HepG2 (cell line): ENCODE results near the gene ANKRD65. TPM values are rescaled to one million over a fixed set of nuclear protein-coding genes. Genes with fewer than 3 reads are reported as not detected.
A peak's percentile ranks its signal among the peaks of the same experiment; 100 is the strongest.

Source experiments
- ASH2L ChIP-seq: fragments of 300-600, 200-600 bp; sonication (generic); IDR thresholded peaks from 2 replicates; pipeline ENCODE4 v1.7.0; 2017; ENCODE audit warnings: low read depth, mild to moderate bottlenecking, moderate library complexity, mixed read lengths, low read length; ENCODE audit not compliant: insufficient read length
- BCL6 ChIP-seq: IDR thresholded peaks from 2 replicates; pipeline ENCODE4 v1.6.1; 2016; ENCODE audit warnings: missing genetic modification reagents, missing compliant biosample characterization
- CEBPG ChIP-seq: IDR thresholded peaks from 2 replicates; pipeline ENCODE4 v1.6.1; 2016
- DPF2 ChIP-seq: sonication (generic); formaldehyde crosslinking; IDR thresholded peaks from 2 replicates; pipeline ENCODE4 v1.4.0; 2020; ENCODE audit warnings: mild to moderate bottlenecking, low read depth, missing genetic modification reagents, borderline replicate concordance
- ELF1 ChIP-seq: sonication (generic); formaldehyde crosslinking; IDR thresholded peaks from 2 replicates; pipeline ENCODE4 v1.4.0; 2020; ENCODE audit warnings: missing genetic modification reagents
- ETS1 ChIP-seq: sonication (generic); formaldehyde crosslinking; IDR thresholded peaks from 2 replicates; pipeline ENCODE4 v1.4.0; 2020; ENCODE audit warnings: missing genetic modification reagents
- GTF2F1 ChIP-seq: fragments of 150-350 bp; IDR thresholded peaks from 2 replicates; pipeline ENCODE4 v1.6.1; 2014; ENCODE audit warnings: low read length
- PRDM4 ChIP-seq: sonication (generic); formaldehyde crosslinking; IDR thresholded peaks from 2 replicates; pipeline ENCODE4 v1.9.0; 2021; ENCODE audit warnings: missing genetic modification reagents, borderline replicate concordance
- RCOR2 ChIP-seq: IDR thresholded peaks from 2 replicates; pipeline ENCODE4 v1.6.1; 2016; ENCODE audit warnings: missing biosample characterization, missing genetic modification reagents
- RNF219 ChIP-seq: sonication (generic); formaldehyde crosslinking; IDR thresholded peaks from 2 replicates; pipeline ENCODE4 v1.5.0; 2020; ENCODE audit warnings: mild to moderate bottlenecking, missing genetic modification reagents
- SPEN ChIP-seq: sonication (generic); formaldehyde crosslinking; IDR thresholded peaks from 2 replicates; pipeline ENCODE4 v1.5.1; 2020; ENCODE audit warnings: low read depth, mild to moderate bottlenecking, missing genetic modification reagents
- TGIF2 ChIP-seq: IDR thresholded peaks from 2 replicates; pipeline ENCODE4 v1.6.1; 2016; ENCODE audit warnings: control low read depth, missing compliant biosample characterization
- YEATS2 ChIP-seq: sonication (generic); formaldehyde crosslinking; IDR thresholded peaks from 2 replicates; pipeline ENCODE4 v1.4.0; 2020; ENCODE audit warnings: missing genetic modification reagents, borderline replicate concordance
- ZNF280B ChIP-seq: sonication (generic); formaldehyde crosslinking; IDR thresholded peaks from 2 replicates; pipeline ENCODE4 v1.5.0; 2020; ENCODE audit warnings: missing genetic modification reagents, mild to moderate bottlenecking, borderline replicate concordance
- ZNF512 ChIP-seq: sonication (generic); formaldehyde crosslinking; IDR thresholded peaks from 2 replicates; pipeline ENCODE4 v1.4.0; 2020; ENCODE audit warnings: mild to moderate bottlenecking, missing genetic modification reagents
- ZNF7 ChIP-seq: IDR thresholded peaks from 2 replicates; pipeline ENCODE4 v1.6.1; 2016; ENCODE audit warnings: missing biosample characterization, missing genetic modification reagents
- ZNF891 ChIP-seq: sonication (generic); formaldehyde crosslinking; IDR thresholded peaks from 2 replicates; pipeline ENCODE4 v1.5.0; 2020; ENCODE audit warnings: mild to moderate bottlenecking, missing genetic modification reagents
- polyA plus RNA-seq, 8 experiments: library from polyadenylated mRNA; depleted of rRNA in 3 of 8; stranded (reverse) in 7 of 8; unstranded in 1 of 8; fragments of >200 nt; fragmentation: Illumina TruSeq in 4 of 8; extraction: Trizol in 4 of 8; gene quantifications; 2 replicates each; pipeline versions ENCODE4 v1.2.1 to v1.2.3, GENCODE V29; 2011 to 2016; ENCODE audit warnings: low read depth in 4 of 8, missing spikeins in 1 of 8, mixed read lengths in 1 of 8; ENCODE audit not compliant: insufficient read depth in 1 of 8
- total RNA-seq, 5 experiments: library from RNA; depleted of rRNA; stranded (reverse); fragments of >200 nt; fragmentation: Illumina TruSeq; extraction: Trizol; gene quantifications; 2 replicates each; pipeline ENCODE4 v1.2.3, GENCODE V29; 2016; ENCODE audit warnings: low read depth in 1 of 5

Gene ANKRD65
- total and polyA plus RNA-seq, 2 of the 13 experiments (the other 11 are each of a cell fraction or from before 2014, with no cell fraction given): 12.1 to 30.1 TPM

GRCh38 chr1:1374929-1375662 is 46.0 kb downstream of the ANKRD65 start, which contains the start of gene AURKAIP1 (continued):
- TF ChIP-seq PRDM4 (CRISPR knock-in tag) (no peak; the same call in 1 of the 2 replicates), ZNF512 (no peak), ELF1 (CRISPR knock-in tag) (peak; percentile 98), SPEN (CRISPR knock-in tag) (peak; percentile 95), GTF2F1 (no peak), ZNF7 (CRISPR knock-in tag) (no peak), ASH2L (peak; percentile 98), ZNF280B (CRISPR knock-in tag) (0 out of 2 replicates have a peak, but pooled peaks have one; percentile 34), RNF219 (CRISPR knock-in tag) (no peak), ETS1 (CRISPR knock-in tag) (no peak), TGIF2 (CRISPR knock-in tag) (peak; percentile 28), YEATS2 (CRISPR knock-in tag) (peak; percentile 99), BCL6 (peak; percentile 73), DPF2 (CRISPR knock-in tag) (no peak), RCOR2 (CRISPR knock-in tag) (no peak), CEBPG (CRISPR knock-in tag) (peak; percentile 29; the same call in 1 of the 2 replicates), ZNF891 (CRISPR knock-in tag) (peak; percentile 49)
